ENCODE results near the gene HOMER1. TPM values are rescaled to one million over a fixed set of nuclear protein-coding genes. Genes with fewer than 3 reads are reported as not detected.

The HOMER1 gene
- total and polyA plus RNA-seq, 9 of the 15 experiments (the other 6 are each of a cell fraction or from before 2014, with no cell fraction given): 6.3 to 39.9 (median 9.9) TPM

GRCh38 chr5:79489773-79490172, 24.2 kb downstream of the HOMER1 start:
- ChIA-PET CTCF (ENCODE audit: low intra/inter-chr PET ratio) (no interaction called here), POLR2A (no interaction called here)
- Histone ChIP-seq H3K9ac (ENCODE audit: insufficient read depth in 1 of 2, low read depth in 2 of 2, low read length in 2 of 2) (no peak overlapping the region), H4K20me1 (replicated peaks; ENCODE audit: control insufficient read depth, insufficient read depth, low read length) (no peaks in the 10 kb centered on the region; the same call in 1 of the 2 replicates), H3K36me3 (ENCODE audit: control insufficient read depth, insufficient read depth, low read length) (no peaks in the 10 kb centered on the region), H3K9me3 (replicated peaks; ENCODE audit: control insufficient read depth, insufficient read depth, low read depth, low read length) (no peaks in the 10 kb centered on the region), H3K4me1 (replicated peaks in 1 of 2; ENCODE audit: control insufficient read depth in 2 of 2, insufficient read depth in 2 of 2, low read length in 2 of 2) (no peaks in the 10 kb centered on the region), H3K79me2 (ENCODE audit: control insufficient read depth, insufficient read depth, low read length) (peaks cover 11% of the 10 kb centered on the region; the same call in 1 of the 3 replicates), H3K4me3 (no peak overlapping the region), H3K27ac (ENCODE audit: extremely low read depth, low read depth, low read length) (no peak overlapping the region), H3K9me1 (ENCODE audit: control insufficient read depth, insufficient read depth, low read length) (no peaks in the 10 kb centered on the region), H3K4me2 (ENCODE audit: insufficient read depth, low read length) (no peak overlapping the region), H3K27me3 (ENCODE audit: control insufficient read depth in 2 of 2, insufficient read depth in 2 of 2, low read length in 2 of 2) (no peaks in the 10 kb centered on the region), H2AFZ (ENCODE audit: low read depth, low read length) (no peak overlapping the region)
- TF ChIP-seq NR4A1 (CRISPR knock-in tag; IDR thresholded peaks at IDR 0.05) (no peak), NR4A1 (tag; IDR thresholded peaks at IDR 0.05) (no peak)
- intact Hi-C loops (cut with micrococcal nuclease) (no loop called here), in situ Hi-C loops (cut with MboI) (no loop called here)
- no peak for FAIRE-seq
- no TSS peak for BruUV-seq (replicated peaks)
- 73% methylated on average over 1 of the region's 1 CpG for WGBS (ENCODE audit: insufficient coverage, low coverage, missing lambda C conversion rate)
- DNase-seq (ENCODE audit: extremely low read depth in 1 of 4, low spot score in 3 of 4): no peak
- no peak for ATAC-seq

GRCh38 chr5:79488775-79489174, 25.2 kb downstream of the HOMER1 start:
- no peak overlapping the region for H2AFZ ChIP-seq (ENCODE audit: low read depth, low read length)
- no peak overlapping the region for H3K4me2 ChIP-seq (ENCODE audit: insufficient read depth, low read length)
- ATAC-seq (no peak), DNase-seq (ENCODE audit: extremely low read depth in 1 of 4, low spot score in 3 of 4) (no peak), FAIRE-seq (no peak)
- no peak overlapping the region for H3K4me3 ChIP-seq
- peaks cover 11% of the 10 kb centered on the region; the same call in 1 of the 3 replicates for H3K79me2 ChIP-seq (ENCODE audit: control insufficient read depth, insufficient read depth, low read length)
- no peaks in the 10 kb centered on the region for H3K9me3 ChIP-seq (replicated peaks; ENCODE audit: control insufficient read depth, insufficient read depth, low read depth, low read length)
- no peak overlapping the region for H3K9ac ChIP-seq (ENCODE audit: insufficient read depth in 1 of 2, low read depth in 2 of 2, low read length in 2 of 2)
- no peaks in the 10 kb centered on the region for H3K27me3 ChIP-seq (ENCODE audit: control insufficient read depth in 2 of 2, insufficient read depth in 2 of 2, low read length in 2 of 2)
- in situ Hi-C loops (cut with MboI): no loop called here
- POLR2A ChIA-PET: interaction anchor here (0.9 to 1.8 kb wide), 4 partner anchors 11 to 25 kb away, joined by 4 to 6 read pairs (median 4); no protein-coding TSS in a partner anchor
- no TSS peak for BruUV-seq (replicated peaks)
- H3K36me3 ChIP-seq (ENCODE audit: control insufficient read depth, insufficient read depth, low read length): no peaks in the 10 kb centered on the region
- TF ChIP-seq CCAR2 (IDR thresholded peaks at IDR 0.05; ENCODE audit: low read depth, low read length) (no peak), CSDE1 (IDR thresholded peaks at IDR 0.05) (no peak), ZC3H8 (IDR thresholded peaks at IDR 0.05) (no peak), DDX20 (tag; IDR thresholded peaks at IDR 0.05; ENCODE audit: low read depth) (no peak)
- H4K20me1 ChIP-seq (replicated peaks; ENCODE audit: control insufficient read depth, insufficient read depth, low read length): no peaks in the 10 kb centered on the region; the same call in 1 of the 2 replicates
- CTCF ChIA-PET (ENCODE audit: low intra/inter-chr PET ratio): no interaction called here
- no peaks in the 10 kb centered on the region for H3K4me1 ChIP-seq (replicated peaks in 1 of 2; ENCODE audit: control insufficient read depth in 2 of 2, insufficient read depth in 2 of 2, low read length in 2 of 2)
- H3K9me1 ChIP-seq (ENCODE audit: control insufficient read depth, insufficient read depth, low read length): no peaks in the 10 kb centered on the region
- intact Hi-C loops (cut with micrococcal nuclease): no loop called here
- no peak overlapping the region for H3K27ac ChIP-seq (ENCODE audit: extremely low read depth, low read depth, low read length)
